CD4-positive, alpha-beta T cell treated with Interleukin-10 for 1 hour (primary cell): ENCODE data around the gene LAMTOR5.

Experiments
- DNase-seq: peaks from one replicate; pipeline ENCODE4 v3.0.0-alpha.2; 2020

LAMTOR5 gene

DNA sequence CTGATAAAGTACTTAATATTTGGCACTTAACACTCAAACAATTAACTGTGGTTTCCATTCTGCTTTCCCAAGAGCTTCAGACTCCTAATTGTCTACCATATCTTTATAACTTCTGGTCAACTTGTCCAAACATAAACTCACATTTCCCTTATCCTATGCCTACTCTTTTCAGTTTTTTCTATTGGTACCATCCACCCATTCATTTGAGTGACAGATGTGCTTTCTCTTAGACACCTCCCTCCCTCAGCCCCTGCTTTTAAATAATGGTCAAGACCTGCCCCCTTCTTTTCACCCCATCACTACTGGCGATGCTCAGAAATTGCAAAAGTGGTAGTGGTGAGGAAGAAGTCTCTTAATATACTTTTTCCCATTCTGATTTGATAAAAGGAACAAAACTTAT is 22.1 kb downstream of the LAMTOR5 start:
- DNase-seq = no peak

DNA sequence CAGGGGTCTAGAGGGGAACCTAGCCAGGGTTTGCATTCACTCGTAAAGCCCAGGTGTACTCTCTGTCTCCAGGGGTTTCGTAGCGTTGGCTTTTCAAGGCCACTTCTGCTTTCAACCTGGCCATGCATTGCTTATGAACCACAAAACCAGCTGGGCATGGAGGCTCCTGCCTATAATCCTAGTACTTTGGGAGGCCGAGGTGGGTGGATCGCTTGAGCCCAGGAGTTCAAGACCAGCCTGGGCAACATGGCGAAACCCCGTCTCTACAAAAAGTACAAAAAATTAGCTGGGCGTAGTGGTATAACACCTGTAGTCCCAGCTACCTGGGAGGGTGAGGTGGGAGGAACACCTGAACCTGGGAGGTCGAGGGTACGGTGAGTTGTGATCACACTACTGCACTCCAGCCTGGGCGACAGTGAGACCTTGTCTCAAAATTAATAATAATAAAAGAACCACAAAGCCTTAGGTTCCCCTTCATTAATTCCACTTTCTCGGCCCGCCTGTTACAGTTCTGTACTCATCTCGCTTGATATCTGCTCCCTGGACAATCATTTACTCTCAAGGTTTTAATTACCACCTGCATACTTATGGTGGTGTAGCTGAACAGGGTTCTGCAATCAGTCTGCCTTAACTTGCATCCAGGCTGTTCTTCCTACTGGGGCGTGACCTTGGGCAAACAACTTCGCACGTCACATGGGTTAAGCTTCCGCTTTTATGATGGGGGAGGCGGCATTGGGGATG is 22.7 kb downstream of the LAMTOR5 start:
- no peak for DNase-seq

DNA sequence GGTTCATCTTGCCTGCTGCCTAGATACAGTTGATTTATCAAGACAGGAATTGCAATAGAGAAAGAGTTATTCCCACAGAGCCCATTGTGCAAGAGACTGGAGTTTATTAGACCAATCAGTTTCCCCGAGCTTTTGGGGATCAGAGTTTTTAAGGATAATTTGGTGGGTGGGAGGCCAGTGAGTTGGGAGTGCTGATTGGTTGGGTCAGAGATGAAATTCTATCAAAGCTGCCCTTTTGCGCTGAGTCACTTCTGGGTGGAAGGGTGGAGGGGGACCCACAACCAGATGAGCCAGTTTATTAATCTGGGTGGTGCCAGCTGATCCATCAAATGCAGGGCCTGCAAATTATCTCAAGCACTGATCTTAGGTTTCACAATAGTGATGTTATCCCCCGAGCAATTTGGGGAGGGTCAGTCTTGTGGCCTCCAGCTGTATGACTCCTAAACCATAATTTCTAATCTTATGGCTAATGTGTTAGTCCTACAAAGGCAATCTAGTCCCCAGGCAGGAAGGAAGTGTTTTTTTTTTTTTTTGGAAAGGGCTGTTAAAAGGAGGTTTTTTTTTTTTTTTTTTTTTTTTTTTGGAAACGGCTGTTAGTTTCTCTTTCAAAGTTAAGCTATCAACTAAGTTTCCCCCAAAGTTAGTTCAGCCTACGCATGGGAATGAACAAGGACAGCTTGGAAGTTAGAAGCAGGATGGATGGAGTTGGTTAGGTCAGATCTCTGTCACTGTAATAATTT is 24.1 kb downstream of the LAMTOR5 start:
- DNase-seq = no peak

DNA sequence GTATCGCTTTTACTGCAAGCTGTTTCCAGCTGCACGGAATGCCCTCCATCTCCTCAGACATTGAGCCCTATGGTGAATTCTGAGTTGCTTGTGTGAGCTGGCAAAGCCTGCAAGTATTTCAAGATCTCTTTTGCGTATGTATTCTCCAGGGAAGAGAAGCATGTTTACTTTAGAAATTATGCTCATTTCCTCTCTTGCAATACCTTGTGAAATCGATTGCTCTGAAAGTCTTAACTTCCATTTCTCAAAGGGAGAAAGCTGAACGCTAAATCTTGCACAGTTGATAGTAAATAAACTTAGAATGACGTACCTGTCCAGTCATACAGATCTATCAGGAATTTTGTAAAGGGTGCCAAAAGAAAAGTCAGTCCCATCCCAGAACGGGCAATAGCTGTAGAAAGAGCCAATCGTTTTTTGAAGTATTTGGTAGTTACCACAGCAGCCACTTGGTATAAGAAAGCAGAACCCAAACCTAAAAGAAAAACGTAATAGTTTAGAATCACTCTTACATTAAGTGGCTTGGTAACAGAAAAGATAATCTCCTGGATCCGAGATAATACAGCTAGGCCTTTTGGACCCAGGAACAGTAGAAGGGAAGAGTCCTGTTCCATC is 26.7 kb downstream of the LAMTOR5 start:
- no peak for DNase-seq

DNA sequence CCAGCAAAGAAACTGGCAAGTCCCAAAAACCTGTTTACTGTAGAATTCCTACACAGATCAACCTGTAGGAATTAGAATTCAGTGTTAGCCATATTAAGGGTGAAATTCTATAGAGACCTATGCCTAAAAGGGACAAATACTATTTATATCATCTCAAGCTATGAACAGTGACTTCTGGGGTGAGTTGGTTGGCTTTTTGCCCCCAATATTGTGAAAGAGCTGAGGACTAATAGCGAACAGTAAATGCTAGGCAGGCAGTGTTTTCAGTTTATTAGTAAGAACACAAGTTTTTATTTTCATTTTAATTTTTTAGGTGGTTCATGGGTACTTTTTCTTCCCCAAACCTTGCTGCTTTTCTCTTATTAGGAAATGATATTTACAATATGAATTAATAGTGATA is 32.0 kb downstream of the LAMTOR5 start:
- no peak for DNase-seq

DNA sequence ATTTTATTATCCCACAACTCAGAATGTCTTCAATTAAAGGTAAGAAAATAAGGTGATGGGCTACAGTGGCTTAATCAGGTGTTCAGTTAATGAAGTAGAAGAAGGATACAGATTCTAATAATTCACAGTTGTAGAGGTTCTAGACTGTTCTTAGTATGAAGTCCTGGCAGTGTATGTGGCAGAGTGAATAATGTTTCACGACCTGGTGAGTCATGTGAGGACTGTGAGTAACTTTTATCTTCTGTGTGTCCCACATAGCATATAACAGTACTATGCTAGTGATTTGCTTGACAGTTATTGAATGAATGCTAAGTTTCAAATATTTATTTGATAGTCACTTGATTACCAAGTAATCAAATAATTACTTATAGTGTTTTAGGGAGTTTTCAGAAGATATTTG is 36.7 kb downstream of the LAMTOR5 start:
- no peak for DNase-seq

DNA sequence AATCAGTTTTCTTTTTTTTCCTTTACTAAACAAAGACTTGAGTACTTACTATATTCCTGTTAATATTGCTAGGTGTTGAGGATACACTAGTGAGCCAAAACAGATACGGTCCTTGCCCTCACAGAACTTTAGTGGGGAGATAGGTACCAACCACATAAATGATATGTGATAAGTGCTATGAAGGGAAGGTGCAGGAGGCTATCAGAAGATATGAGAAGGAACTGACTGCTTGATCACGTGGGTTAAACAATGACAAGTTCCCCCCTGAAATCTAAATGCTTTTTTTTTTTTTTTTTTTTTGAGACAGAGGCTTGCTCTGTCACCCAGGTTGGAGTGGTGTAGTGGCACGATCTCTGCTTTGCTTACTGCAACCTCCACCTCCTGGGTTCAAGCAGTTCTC is 43.3 kb downstream of the LAMTOR5 start:
- DNase-seq = no peak

DNA sequence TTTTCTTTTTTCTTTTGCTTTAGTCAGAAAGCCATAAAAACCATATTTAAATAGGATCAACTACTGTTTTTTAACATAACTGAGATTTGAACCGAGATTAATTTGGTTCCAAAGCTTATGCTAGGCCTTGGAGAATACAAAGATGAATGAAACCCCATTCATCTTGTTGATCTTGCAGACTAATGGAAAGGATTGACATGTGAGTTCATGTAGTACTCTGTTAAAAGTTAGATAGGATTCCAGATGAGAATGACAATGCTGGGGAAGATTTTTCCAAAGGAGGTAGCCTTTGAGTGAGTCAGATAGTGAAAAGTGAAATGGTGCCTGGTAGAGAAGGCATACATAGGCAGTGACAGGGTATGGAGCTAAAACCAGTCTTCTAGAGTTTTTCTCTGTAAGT is 45.6 kb downstream of the LAMTOR5 start:
- DNase-seq = no peak

DNA sequence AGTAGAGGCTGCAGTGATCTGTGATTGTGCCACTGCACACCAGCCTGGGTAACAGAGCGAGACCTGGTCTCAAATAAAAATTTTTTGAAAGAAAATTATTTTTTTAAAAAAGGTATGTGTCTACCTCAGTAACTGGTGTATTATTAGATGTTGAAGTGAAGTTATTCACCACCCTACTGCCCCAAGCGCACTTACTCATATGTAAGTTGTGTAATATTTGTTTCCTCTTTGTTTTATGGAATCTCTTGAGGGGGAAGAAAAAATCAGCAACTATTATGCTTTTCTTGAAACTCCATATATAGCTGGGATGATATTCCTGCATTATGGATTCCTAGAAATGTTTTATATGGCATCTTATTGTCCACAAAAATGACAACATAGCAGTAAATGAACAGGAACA is 47.1 kb downstream of the LAMTOR5 start:
- no peak for DNase-seq

DNA sequence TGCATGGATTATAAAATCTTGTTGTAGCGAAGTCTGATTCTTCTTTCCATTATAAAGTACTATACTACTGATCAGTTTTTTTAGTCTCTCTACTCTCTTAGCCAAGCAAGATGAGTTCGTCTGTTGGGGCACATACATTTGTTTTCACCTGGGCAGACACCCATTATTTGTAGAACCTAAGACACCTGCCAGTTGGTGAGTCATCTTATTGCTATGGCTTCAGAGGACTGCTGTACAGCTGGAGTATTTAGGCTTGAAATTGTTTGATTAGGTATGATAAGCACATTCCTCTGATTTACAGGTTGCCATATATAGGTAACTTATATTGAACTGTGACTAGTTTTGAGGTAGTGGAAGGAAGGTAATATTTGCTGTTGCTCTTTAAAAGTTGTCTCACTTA is 51.1 kb downstream of the LAMTOR5 start:
- DNase-seq = no peak

DNA sequence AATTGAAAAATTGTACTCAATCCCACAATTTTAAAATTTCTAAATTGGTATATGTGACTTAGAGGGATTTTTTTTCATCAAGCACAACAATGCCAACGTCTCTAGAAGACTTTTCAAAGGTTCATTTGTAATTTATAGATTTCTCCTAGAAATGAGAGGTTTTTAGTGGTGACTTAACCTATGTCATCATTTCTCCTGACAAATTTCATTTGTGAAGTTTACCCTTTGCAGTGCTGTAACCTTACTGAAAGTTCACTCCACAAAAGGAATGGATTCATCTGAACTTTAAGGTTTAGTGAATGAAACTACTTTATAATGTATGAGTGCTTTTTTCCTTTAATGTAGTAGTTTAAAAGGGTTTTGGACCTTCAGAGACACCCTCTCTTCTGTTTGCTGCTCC is 52.2 kb downstream of the LAMTOR5 start:
- no peak for DNase-seq
